ENCODE data around the gene UVRAG.

DNA sequence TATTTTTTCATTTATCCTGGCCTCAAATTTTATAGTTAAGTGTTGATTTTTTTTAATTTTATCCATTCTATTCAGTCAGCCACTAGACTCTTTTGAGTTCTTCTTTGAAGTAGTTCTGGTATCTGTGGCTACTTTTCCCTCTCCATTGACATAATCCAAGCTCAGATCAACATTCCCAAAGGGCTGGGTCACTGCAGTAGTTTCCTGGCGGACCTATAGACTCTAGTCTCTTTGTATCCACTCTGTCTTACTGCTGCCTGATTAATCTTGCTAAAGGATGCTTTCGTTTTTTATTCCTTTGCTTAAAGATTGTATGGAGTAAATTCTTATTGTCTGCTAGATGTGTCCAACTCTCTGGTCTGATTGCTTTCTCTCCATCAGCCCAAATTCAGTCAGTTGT, 87.6 kb downstream of the UVRAG start:
- TF ChIP-seq, protein P1, sequence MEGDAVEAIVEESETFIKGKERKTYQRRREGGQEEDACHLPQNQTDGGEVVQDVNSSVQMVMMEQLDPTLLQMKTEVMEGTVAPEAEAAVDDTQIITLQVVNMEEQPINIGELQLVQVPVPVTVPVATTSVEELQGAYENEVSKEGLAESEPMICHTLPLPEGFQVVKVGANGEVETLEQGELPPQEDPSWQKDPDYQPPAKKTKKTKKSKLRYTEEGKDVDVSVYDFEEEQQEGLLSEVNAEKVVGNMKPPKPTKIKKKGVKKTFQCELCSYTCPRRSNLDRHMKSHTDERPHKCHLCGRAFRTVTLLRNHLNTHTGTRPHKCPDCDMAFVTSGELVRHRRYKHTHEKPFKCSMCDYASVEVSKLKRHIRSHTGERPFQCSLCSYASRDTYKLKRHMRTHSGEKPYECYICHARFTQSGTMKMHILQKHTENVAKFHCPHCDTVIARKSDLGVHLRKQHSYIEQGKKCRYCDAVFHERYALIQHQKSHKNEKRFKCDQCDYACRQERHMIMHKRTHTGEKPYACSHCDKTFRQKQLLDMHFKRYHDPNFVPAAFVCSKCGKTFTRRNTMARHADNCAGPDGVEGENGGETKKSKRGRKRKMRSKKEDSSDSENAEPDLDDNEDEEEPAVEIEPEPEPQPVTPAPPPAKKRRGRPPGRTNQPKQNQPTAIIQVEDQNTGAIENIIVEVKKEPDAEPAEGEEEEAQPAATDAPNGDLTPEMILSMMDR (IDR thresholded peaks at IDR 0.05; ENCODE audit: insufficient read depth, low read length): no peak
- TF ChIP-seq POLR2AphosphoS5 (IDR thresholded peaks at IDR 0.05; ENCODE audit: low read depth) (no peak), REST (IDR thresholded peaks at IDR 0.05; ENCODE audit: insufficient replicate concordance, low read depth) (no peak)

All from HL-60 (cell line).